DMS53 treated with DMSO at 0.1 percent for 48 hours (cell line): ENCODE measurements around the gene RNF144A.
"Not testable (repeated sequence)": the region's sequence is repeated elsewhere in the genome, so short reads cannot be mapped to it uniquely, and the experiment has no call there.

Experiments used
- DNase-seq: peaks from one replicate; lab custom pipeline; 2025; ENCODE audit not compliant: unreplicated experiment; lab: John Stamatoyannopoulos, UW

RNF144A gene, protein sequence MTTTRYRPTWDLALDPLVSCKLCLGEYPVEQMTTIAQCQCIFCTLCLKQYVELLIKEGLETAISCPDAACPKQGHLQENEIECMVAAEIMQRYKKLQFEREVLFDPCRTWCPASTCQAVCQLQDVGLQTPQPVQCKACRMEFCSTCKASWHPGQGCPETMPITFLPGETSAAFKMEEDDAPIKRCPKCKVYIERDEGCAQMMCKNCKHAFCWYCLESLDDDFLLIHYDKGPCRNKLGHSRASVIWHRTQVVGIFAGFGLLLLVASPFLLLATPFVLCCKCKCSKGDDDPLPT

GRCh38 chr2:6917071-6917760 is at the start of gene RNF144A:
TSS of gene RNF144A (plus strand) at chr2:6917412. CDS start at chr2:6996927, 79,515 bp downstream.
- peak; percentile 37 for DNase-seq

- DNase-seq: no peak
These were observed 44.8 kb upstream of the RNF144A start for GRCh38 chr2:6872394-6872793.

- DNase-seq: no peak
These were observed 43.2 kb upstream of the RNF144A start for GRCh38 chr2:6874032-6874431.

GRCh38 chr2:6876309-6876708 is 40.9 kb upstream of the RNF144A start:
- no peak for DNase-seq

- peak; percentile 27 for DNase-seq
These were observed 39.6 kb upstream of the RNF144A start, which contains the start of gene RSAD2 for GRCh38 chr2:6877402-6878304. TSS of gene RSAD2 (plus strand) at chr2:6877777. CDS start at chr2:6877801, 24 bp downstream.

DNA sequence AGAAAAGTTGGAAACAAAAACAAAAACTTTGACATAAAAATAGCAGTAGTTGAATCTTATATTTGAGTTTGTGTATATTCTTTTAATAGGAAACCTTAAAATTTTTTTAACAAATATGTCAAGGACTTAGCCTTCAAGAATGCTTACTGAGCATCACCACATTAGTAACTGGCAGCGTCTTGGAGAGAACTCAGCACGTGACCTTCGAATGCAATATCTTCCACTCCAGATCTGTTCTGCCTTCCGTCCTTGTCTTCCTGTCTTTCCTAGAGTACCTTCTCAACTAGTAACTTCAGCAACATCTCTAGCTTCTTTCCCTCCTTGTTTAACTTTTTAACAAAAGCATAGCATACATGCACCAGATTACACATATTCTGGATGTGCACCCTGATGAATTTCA is 38.7 kb upstream of the RNF144A start:
- DNase-seq: no peak

- no peak for DNase-seq
These were observed 38.2 kb upstream of the RNF144A start for GRCh38 chr2:6879011-6879410.

DNA sequence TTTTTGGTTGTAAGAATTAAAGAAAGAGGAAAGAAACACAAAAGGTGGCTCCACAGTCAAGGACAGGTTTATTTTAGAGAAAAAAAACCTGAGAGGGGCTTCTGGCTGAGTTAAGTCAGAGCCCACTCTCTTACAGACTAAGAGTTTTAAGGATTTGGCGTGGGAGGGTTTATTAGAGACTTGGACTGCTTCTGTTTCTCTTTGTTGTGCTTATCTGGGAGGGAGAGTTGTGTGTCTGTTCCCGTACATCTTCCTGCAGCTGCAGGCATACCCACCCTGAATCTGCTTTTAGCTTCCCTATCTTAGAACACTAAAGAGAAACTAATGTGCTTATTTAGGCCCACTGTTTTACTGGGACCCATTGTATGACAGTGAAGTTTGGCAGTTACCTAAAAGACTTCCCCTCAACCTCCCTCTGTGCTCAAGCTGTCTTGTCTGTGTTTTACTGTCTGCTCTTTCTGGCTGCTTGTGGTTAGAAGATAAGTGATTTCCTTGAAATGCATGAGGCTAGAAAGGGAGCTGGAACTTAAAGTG is 36.9 kb upstream of the RNF144A start:
- DNase-seq: no peak

DNA sequence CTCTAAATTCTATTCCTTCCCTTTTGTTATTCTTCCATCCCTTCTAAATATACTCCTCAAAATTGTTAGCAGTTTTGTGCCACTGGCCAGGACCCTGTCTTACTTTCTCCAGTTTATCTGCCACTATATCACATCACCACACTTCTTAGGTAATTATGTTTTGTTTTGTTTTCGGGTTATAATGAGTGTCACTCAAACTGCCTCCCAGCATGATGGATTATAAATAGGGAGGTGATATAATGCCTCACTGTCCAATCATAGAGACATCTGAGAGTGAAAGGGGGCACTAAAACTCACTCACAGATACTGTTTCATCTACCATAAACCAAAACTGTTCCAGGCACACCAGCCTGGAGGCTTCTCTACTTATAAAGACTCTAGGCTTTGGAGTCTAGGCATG is 36.2 kb upstream of the RNF144A start:
- no peak for DNase-seq

- DNase-seq: no peak
These were observed 35.7 kb upstream of the RNF144A start for GRCh38 chr2:6881516-6881915.

- DNase-seq: no peak
These were observed 33.6 kb upstream of the RNF144A start for GRCh38 chr2:6883448-6884122.

- no peak for DNase-seq
These were observed 31.7 kb upstream of the RNF144A start for GRCh38 chr2:6885551-6885950.

DNA sequence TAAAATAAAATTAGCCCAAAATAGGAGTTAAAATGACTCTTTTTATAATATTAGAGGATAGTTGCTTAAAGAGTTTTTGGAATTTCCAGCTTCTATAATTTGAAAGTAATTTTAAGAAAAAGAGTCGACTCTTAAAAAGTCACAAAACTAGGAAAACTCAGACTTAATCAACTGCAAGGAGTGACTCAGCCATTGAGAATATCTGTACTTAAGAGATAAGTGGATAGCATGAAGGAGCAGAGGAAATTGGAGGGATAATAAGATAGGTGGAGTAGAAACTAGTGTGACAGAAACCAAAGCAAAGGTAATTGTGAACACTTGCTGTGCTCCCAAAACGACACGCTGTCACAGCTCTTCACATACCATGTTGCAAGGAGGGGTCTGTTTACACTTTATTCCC is 31.2 kb upstream of the RNF144A start:
- no peak for DNase-seq

GRCh38 chr2:6887751-6888192 is 29.4 kb upstream of the RNF144A start:
- DNase-seq: no peak

GRCh38 chr2:6888724-6889123 is 28.5 kb upstream of the RNF144A start:
- DNase-seq: no peak

DNA sequence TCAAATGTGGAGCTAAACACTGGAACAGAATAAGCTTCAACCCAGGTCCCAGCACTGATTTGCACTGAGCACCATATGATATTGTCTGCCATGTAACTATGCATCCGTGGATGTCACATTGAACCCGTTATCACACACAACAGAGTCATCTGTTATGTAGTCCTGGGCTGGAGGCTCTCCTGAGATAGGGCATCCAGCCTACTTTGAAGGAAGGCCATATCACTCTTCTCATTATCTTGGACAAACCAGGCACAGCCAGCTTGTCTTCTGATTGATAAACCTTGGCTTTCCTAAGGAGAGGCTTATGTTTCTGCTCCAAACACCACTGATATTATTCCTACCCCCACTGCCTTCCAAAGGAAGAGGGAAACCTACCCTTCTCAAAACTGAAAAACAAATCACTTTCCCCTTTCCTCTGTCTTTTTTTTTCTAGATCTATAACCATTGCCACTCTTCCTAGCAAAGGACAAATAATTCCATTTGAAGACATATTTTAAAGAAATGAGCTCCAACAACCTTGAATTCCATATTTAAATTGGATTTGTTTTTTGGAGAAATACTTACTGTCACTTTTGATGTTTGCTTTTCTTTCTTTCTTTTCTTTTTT is 23.2 kb upstream of the RNF144A start:
- no peak for DNase-seq

DNA sequence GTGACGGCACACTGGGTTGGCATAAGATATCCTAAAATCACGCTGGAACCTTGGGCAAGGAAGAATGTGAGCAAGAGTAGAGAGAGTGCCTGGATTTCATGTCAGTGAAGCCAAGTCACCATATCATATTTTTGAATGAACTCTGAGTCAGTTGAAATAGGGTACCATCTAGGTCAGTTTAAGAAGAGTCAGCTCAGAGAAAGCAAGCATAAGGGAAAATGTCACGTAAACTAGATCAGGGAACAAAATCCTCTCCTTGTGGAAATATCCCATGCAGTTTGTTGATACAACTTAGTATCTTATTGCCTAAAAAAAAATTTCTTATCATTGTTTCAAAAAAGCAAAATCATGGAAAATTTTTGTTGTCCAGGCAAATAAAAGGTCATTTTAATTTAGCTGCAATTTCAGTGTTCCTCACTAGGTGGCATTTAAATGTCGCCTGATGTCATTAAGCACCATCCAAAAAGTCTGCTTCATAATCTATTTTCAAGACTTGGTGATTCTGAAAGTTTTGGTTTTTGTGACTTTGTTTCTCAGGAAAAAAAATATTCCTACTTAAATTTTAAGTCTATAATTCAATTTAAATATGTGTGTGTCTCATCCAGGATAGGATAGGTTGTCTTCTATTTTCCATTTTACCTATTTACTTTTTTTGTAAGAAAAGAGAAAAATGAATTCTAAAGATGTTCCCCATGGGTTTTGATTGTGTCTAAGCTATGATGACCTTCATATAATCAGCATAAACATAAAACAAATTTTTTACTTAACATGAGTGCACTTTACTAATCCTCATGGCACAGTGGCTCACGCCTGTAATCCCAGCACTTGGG is 20.1 kb upstream of the RNF144A start:
- DNase-seq: no peak

- DNase-seq: not testable (repeated sequence)
These were observed 14.6 kb upstream of the RNF144A start for GRCh38 chr2:6902581-6902980.

GRCh38 chr2:6905668-6906067 is 11.5 kb upstream of the RNF144A start:
- DNase-seq: no peak
